Measurements from ENCODE around the gene TXNRD3. TPM values are rescaled to one million over a fixed set of nuclear protein-coding genes. Genes with fewer than 3 reads are reported as not detected.

The TXNRD3 gene
- total RNA-seq, 1 donor from 2014 or later, result 1.8 TPM

- Mint-ChIP-seq H3K9me3 (ENCODE audit: unreplicated experiment) (peaks cover 7% of the 10 kb centered on the region), H3K4me1 (ENCODE audit: low read depth, unreplicated experiment) (no peaks in the 10 kb centered on the region), H3K36me3 (ENCODE audit: unreplicated experiment) (peaks cover 17% of the 10 kb centered on the region), H3K4me3 (ENCODE audit: unreplicated experiment) (no peak overlapping the region), H3K27ac (ENCODE audit: unreplicated experiment) (no peak overlapping the region), H3K27me3 (ENCODE audit: unreplicated experiment) (peaks cover 10% of the 10 kb centered on the region)
- TF ChIP-seq, protein P1, sequence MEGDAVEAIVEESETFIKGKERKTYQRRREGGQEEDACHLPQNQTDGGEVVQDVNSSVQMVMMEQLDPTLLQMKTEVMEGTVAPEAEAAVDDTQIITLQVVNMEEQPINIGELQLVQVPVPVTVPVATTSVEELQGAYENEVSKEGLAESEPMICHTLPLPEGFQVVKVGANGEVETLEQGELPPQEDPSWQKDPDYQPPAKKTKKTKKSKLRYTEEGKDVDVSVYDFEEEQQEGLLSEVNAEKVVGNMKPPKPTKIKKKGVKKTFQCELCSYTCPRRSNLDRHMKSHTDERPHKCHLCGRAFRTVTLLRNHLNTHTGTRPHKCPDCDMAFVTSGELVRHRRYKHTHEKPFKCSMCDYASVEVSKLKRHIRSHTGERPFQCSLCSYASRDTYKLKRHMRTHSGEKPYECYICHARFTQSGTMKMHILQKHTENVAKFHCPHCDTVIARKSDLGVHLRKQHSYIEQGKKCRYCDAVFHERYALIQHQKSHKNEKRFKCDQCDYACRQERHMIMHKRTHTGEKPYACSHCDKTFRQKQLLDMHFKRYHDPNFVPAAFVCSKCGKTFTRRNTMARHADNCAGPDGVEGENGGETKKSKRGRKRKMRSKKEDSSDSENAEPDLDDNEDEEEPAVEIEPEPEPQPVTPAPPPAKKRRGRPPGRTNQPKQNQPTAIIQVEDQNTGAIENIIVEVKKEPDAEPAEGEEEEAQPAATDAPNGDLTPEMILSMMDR (IDR thresholded peaks at IDR 0.05; ENCODE audit: partially characterized antibody, unreplicated experiment), result peak; percentile 13
- DNase-seq, result no peak
These were observed 5.3 kb upstream of the TXNRD3 start for GRCh38 chr3:126659915-126660886.

- H3K27me3 Mint-ChIP-seq (ENCODE audit: unreplicated experiment), result peaks cover 5% of the 10 kb centered on the region
- peaks cover 3% of the 10 kb centered on the region for H3K4me1 Mint-ChIP-seq (ENCODE audit: low read depth, unreplicated experiment)
- no peak overlapping the region for H3K4me3 Mint-ChIP-seq (ENCODE audit: unreplicated experiment)
- DNase-seq, result no peak
- TF ChIP-seq, protein P1 (IDR thresholded peaks at IDR 0.05; ENCODE audit: partially characterized antibody, unreplicated experiment), result no peak
- H3K27ac Mint-ChIP-seq (ENCODE audit: unreplicated experiment), result no peak overlapping the region
- H3K36me3 Mint-ChIP-seq (ENCODE audit: unreplicated experiment), result peaks cover 17% of the 10 kb centered on the region
- H3K9me3 Mint-ChIP-seq (ENCODE audit: unreplicated experiment), result peaks cover 7% of the 10 kb centered on the region
These were observed 3.7 kb upstream of the TXNRD3 start for GRCh38 chr3:126658584-126658983.

DNA sequence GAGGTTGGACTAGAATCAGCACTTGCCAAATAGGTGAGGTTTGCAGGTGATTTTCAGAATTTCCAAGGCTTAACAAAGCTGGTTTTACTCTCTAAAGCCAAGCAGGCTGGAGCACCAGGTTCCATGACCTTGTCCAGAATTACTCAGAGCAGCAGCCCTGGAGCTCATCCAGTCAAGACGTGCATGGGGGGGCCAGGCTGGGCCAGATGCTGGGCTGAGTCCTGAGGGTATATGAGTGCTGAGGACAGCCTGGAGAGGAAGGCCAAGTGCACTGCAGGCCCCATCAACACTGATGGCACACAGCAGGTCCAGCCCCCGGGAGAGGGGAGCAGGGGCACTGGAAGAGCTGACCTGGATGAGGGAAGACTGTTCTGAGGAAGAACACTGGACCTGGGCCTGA, 3.0 kb upstream of the TXNRD3 start:
- Mint-ChIP-seq H3K27me3 (ENCODE audit: unreplicated experiment) (peaks cover 5% of the 10 kb centered on the region), H3K4me3 (ENCODE audit: unreplicated experiment) (no peak overlapping the region)
- TF ChIP-seq, protein P1 (IDR thresholded peaks at IDR 0.05; ENCODE audit: partially characterized antibody, unreplicated experiment), result no peak

DNA sequence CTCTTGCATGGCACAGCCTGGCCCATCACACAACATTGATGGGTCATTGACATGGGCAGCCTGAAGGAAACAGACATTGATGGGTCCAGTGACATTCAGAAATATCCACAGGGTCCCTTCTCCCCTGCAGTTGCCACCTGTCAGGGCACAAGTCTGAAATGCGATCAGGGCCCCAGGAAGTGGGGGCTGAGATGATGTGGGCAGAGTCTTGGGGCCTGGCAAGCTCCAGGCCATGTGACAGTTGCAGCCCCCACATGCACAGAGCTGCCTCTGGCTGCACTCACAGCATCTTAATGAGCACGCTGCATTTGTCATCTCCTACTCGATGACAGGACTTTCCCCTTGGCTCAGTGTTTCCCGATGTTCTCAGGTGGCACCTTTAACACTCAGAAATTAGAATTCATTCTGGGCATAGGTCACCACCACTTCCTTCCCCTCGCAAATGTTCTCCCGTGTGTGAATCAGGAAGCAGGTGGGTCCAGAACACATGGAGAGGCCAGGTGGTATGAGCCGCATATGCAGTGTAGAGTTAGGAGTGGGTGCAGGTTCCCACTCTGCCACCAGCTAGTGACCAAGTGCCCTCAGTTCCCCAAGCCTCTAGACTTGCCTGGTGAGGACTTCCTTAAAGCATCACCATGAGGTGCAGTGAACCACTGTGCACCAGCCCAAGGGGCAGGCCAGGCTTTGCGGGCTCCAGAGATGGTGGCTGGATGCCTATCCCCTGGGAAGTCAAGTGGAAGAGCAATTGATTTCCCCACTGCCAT, 1.6 kb upstream of the TXNRD3 start:
- no peak for DNase-seq
- peaks cover 7% of the 10 kb centered on the region for H3K9me3 Mint-ChIP-seq (ENCODE audit: unreplicated experiment)
- H3K27ac Mint-ChIP-seq (ENCODE audit: unreplicated experiment), result no peak overlapping the region
- peaks cover 16% of the 10 kb centered on the region for H3K36me3 Mint-ChIP-seq (ENCODE audit: unreplicated experiment)
- H3K4me1 Mint-ChIP-seq (ENCODE audit: low read depth, unreplicated experiment), result peaks cover 3% of the 10 kb centered on the region
- no peak overlapping the region for H3K4me3 Mint-ChIP-seq (ENCODE audit: unreplicated experiment)
- H3K27me3 Mint-ChIP-seq (ENCODE audit: unreplicated experiment), result peaks cover 2% of the 10 kb centered on the region
- TF ChIP-seq, protein P1 (IDR thresholded peaks at IDR 0.05; ENCODE audit: partially characterized antibody, unreplicated experiment), result no peak

More for the DNA sequence above, 3.0 kb upstream of the TXNRD3 start:
- Mint-ChIP-seq H3K9me3 (ENCODE audit: unreplicated experiment) (peaks cover 7% of the 10 kb centered on the region), H3K4me1 (ENCODE audit: low read depth, unreplicated experiment) (peaks cover 3% of the 10 kb centered on the region), H3K36me3 (ENCODE audit: unreplicated experiment) (peaks cover 17% of the 10 kb centered on the region), H3K27ac (ENCODE audit: unreplicated experiment) (no peak overlapping the region)
- no peak for DNase-seq
